ENCODE measurements around the gene MARCHF11.

GRCh38 chr5:16143361-16144049 is 36.1 kb downstream of the MARCHF11 start:
- no peak for TF ChIP-seq YY1 (IDR thresholded peaks at IDR 0.05; ENCODE audit: insufficient read depth, insufficient read length)
- TF ChIP-seq ZNF274 (IDR thresholded peaks at IDR 0.05; ENCODE audit: low read depth, low read length): no peak
- no peak for TF ChIP-seq SUZ12 (IDR thresholded peaks at IDR 0.05; ENCODE audit: extremely low read depth, insufficient read depth, insufficient read length)
